H1 (cell line): Measurements from ENCODE around the gene CRACDL. TPM values are rescaled to one million over a fixed set of nuclear protein-coding genes. Genes with fewer than 3 reads are reported as not detected.

Experiments used
- CTCF ChIA-PET: fragments of 300-600 bp; sonication (Branson Sonifier 250); formaldehyde crosslinking; loops from one replicate; lab custom pipeline; 2021; ENCODE audit not compliant: partially characterized antibody; lab: Charles Lee
- POLR2A ChIA-PET: fragments of 300-600 bp; sonication (Branson Sonifier 250); formaldehyde crosslinking; loops from one replicate; lab custom pipeline; 2021; ENCODE audit warnings: inconsistent platforms; ENCODE audit not compliant: partially characterized antibody; lab: Charles Lee
- DNase-seq, 2 experiments: peaks; one replicate each; pipeline versions ENCODE4 v3.0.0 to v3.0.0-alpha.2; 2010 to 2022; ENCODE audit warnings: low spot score in 2 of 2, low read depth in 1 of 2, mixed read lengths in 1 of 2
- FAIRE-seq: peaks from 2 replicates; lab custom pipeline; 2011; peaks lifted over from hg19 to GRCh38; lab: Jason Lieb, UNC
- H2AFZ ChIP-seq: 2 replicates; pipeline ENCODE4 v1.8.1; 2012; ENCODE audit warnings: low read length, inconsistent platforms
- H2AK5ac ChIP-seq: 2 replicates; pipeline ENCODE4 v1.6.1; 2013; ENCODE audit warnings: low read depth, low read length
- H2BK120ac ChIP-seq: replicated peaks from 2 replicates; pipeline ENCODE3; 2013; ENCODE audit warnings: low read depth, low read length, inconsistent platforms
- H2BK12ac ChIP-seq: 2 replicates; pipeline ENCODE4 v1.6.1; 2013; ENCODE audit warnings: low read depth, low read length
- H2BK15ac ChIP-seq: 2 replicates; pipeline ENCODE4 v1.6.1; 2013; ENCODE audit warnings: low read length
- H2BK20ac ChIP-seq: 2 replicates; pipeline ENCODE4 v1.6.1; 2013; ENCODE audit warnings: low read length
- H2BK5ac ChIP-seq: 2 replicates; pipeline ENCODE4 v1.6.1; 2013; ENCODE audit warnings: low read depth, low read length
- H3K14ac ChIP-seq: 2 replicates; pipeline ENCODE4 v1.6.1; 2013; ENCODE audit warnings: inconsistent platforms; ENCODE audit not compliant: insufficient read length
- H3K18ac ChIP-seq: 2 replicates; pipeline ENCODE4 v1.6.1; 2013; ENCODE audit warnings: low read length; ENCODE audit errors: extremely low read depth
- H3K23ac ChIP-seq: 2 replicates; pipeline ENCODE4 v1.6.1; 2013; ENCODE audit warnings: inconsistent platforms; ENCODE audit not compliant: insufficient read length
- H3K23me2 ChIP-seq: 2 replicates; pipeline ENCODE4 v1.6.1; 2013; ENCODE audit warnings: low read depth, low read length
- H3K27ac ChIP-seq: 2 replicates; pipeline ENCODE4 v1.6.1; 2011; ENCODE audit warnings: low read depth, low read length, inconsistent platforms
- H3K27me3 ChIP-seq, 4 experiments: replicated peaks in 1 of 4; 1 replicate in 1 of 4; 2 replicates in 3 of 4; pipeline versions ENCODE4 v1.6.1 to v1.8.1; 2011 to 2013; ENCODE audit warnings: low read length in 3 of 4, mild to moderate bottlenecking in 3 of 4, inconsistent platforms in 2 of 4, mixed read lengths in 2 of 4, moderate library complexity in 1 of 4; ENCODE audit not compliant: control insufficient read depth in 3 of 4, insufficient read depth in 3 of 4; ENCODE audit errors: extremely low read depth in 1 of 4
- H3K36me3 ChIP-seq, 4 experiments: 2 replicates each; pipeline versions ENCODE4 v1.6.1 to v1.8.1; 2011 to 2013; ENCODE audit warnings: mild to moderate bottlenecking in 4 of 4, low read length in 3 of 4, moderate library complexity in 2 of 4, control low read depth in 1 of 4, inconsistent platforms in 1 of 4; ENCODE audit not compliant: insufficient read depth in 4 of 4, control insufficient read depth in 2 of 4
- H3K4ac ChIP-seq: replicated peaks from 2 replicates; pipeline ENCODE3; 2013; ENCODE audit warnings: low read length, low read depth, mixed read lengths, inconsistent platforms; ENCODE audit not compliant: insufficient read length
- H3K4me1 ChIP-seq, 4 experiments: replicated peaks in 1 of 4; 1 replicate in 1 of 4; 2 replicates in 3 of 4; pipeline versions ENCODE4 v1.6.1 to v1.8.1; 2011 to 2013; ENCODE audit warnings: low read length in 3 of 4, inconsistent platforms in 2 of 4, mixed read lengths in 1 of 4; ENCODE audit not compliant: insufficient read depth in 4 of 4, control insufficient read depth in 3 of 4
- H3K4me2 ChIP-seq, 2 experiments: 2 replicates each; pipeline versions ENCODE4 v1.6.1 to v1.8.1; 2011 to 2013; ENCODE audit warnings: low read depth in 2 of 2, low read length in 2 of 2, control low read depth in 1 of 2, inconsistent platforms in 1 of 2, mild to moderate bottlenecking in 1 of 2; ENCODE audit not compliant: insufficient read depth in 1 of 2
- H3K4me3 ChIP-seq, 4 experiments: fragments of 200-600, 300-600 bp in 1 of 4; sonication (generic), shearing (Covaris generic), sonication (Bioruptor Twin) in 1 of 4; 2 replicates each; pipeline versions ENCODE4 v1.5.1 to v1.8.1; 2011 to 2016; ENCODE audit warnings: low read length in 4 of 4, low read depth in 3 of 4, control low read depth in 2 of 4, inconsistent platforms in 2 of 4, mild to moderate bottlenecking in 2 of 4, mixed read lengths in 1 of 4, moderate library complexity in 1 of 4; ENCODE audit not compliant: insufficient read depth in 2 of 4; ENCODE audit errors: extremely low read depth in 1 of 4
- H3K56ac ChIP-seq: replicated peaks from 2 replicates; pipeline ENCODE3; 2013; ENCODE audit warnings: low read depth, mild to moderate bottlenecking, mixed read lengths, low read length, inconsistent platforms; ENCODE audit not compliant: insufficient read length
- H3K79me1 ChIP-seq: 2 replicates; pipeline ENCODE4 v1.6.1; 2013; ENCODE audit warnings: low read depth, low read length, control low read depth
- H3K79me2 ChIP-seq, 2 experiments: 2 replicates each; pipeline versions ENCODE4 v1.6.1 to v1.8.1; 2012 to 2013; ENCODE audit warnings: low read length in 2 of 2, mild to moderate bottlenecking in 2 of 2, inconsistent platforms in 1 of 2; ENCODE audit not compliant: insufficient read depth in 2 of 2, control insufficient read depth in 1 of 2
- H3K9ac ChIP-seq, 4 experiments: replicated peaks in 1 of 4; 1 replicate in 1 of 4; 2 replicates in 3 of 4; pipeline versions ENCODE4 v1.6.1 to v1.8.1; 2011 to 2013; ENCODE audit warnings: low read depth in 3 of 4, low read length in 3 of 4, control low read depth in 2 of 4, mild to moderate bottlenecking in 2 of 4, moderate library complexity in 2 of 4, inconsistent platforms in 1 of 4; ENCODE audit errors: extremely low read depth in 1 of 4
- H3K9me3 ChIP-seq, 2 experiments: 2 replicates each; pipeline versions ENCODE4 v1.6.1 to v1.8.1; 2012 to 2013; ENCODE audit warnings: mild to moderate bottlenecking in 2 of 2, moderate library complexity in 2 of 2, control low read depth in 1 of 2, inconsistent platforms in 1 of 2, low read depth in 1 of 2, low read length in 1 of 2, mixed read lengths in 1 of 2; ENCODE audit not compliant: insufficient read depth in 2 of 2
- H4K20me1 ChIP-seq, 2 experiments: replicated peaks in 1 of 2; 2 replicates each; pipeline versions ENCODE3 to v1.8.1; 2011 to 2013; ENCODE audit warnings: inconsistent platforms in 2 of 2, low read length in 2 of 2, mild to moderate bottlenecking in 1 of 2; ENCODE audit not compliant: insufficient read depth in 2 of 2, control insufficient read depth in 1 of 2
- H4K5ac ChIP-seq: 2 replicates; pipeline ENCODE4 v1.6.1; 2013; ENCODE audit warnings: low read length, low read depth, mixed read lengths, inconsistent platforms; ENCODE audit not compliant: insufficient read length
- H4K8ac ChIP-seq: 2 replicates; pipeline ENCODE4 v1.8.0; 2013; ENCODE audit warnings: mild to moderate bottlenecking, moderate library complexity, low read length, inconsistent platforms; ENCODE audit not compliant: insufficient read depth; ENCODE audit errors: extremely low read depth
- H4K91ac ChIP-seq: replicated peaks from 2 replicates; pipeline ENCODE3; 2013; ENCODE audit warnings: low read length, mixed read lengths, inconsistent platforms; ENCODE audit not compliant: insufficient read length
- CHD1 ChIP-seq: IDR thresholded peaks from 2 replicates; pipeline ENCODE4 v1.6.1; 2012; ENCODE audit warnings: low read depth, low read length, improper control_type of control experiment
- GTF2F1 ChIP-seq: IDR thresholded peaks from 2 replicates; pipeline ENCODE4 v1.6.1; 2012; ENCODE audit warnings: low read depth, low read length, improper control_type of control experiment, borderline replicate concordance
- NANOG ChIP-seq: IDR thresholded peaks from 2 replicates; pipeline ENCODE4 v1.6.1; 2011; ENCODE audit warnings: low read length, low read depth, mild to moderate bottlenecking, inconsistent platforms; ENCODE audit not compliant: insufficient read depth, poor library complexity, severe bottlenecking
- NRF1 ChIP-seq: IDR thresholded peaks from 2 replicates; pipeline ENCODE4 v1.6.1; 2011; ENCODE audit warnings: mild to moderate bottlenecking, low read depth, low read length, improper control_type of control experiment
- RFX5 ChIP-seq: IDR thresholded peaks from 2 replicates; pipeline ENCODE4 v1.6.1; 2011; ENCODE audit warnings: low read depth, low read length, improper control_type of control experiment, borderline replicate concordance
- TCF12 ChIP-seq: IDR thresholded peaks from 2 replicates; pipeline ENCODE4 v1.6.1; 2011; ENCODE audit warnings: low read depth, mild to moderate bottlenecking, low read length
- WGBS, 2 experiments: shearing (Covaris generic) in 1 of 2; methylation state at CpG; one replicate each; pipeline versions ENCODE4 v1.1.6 to v1.1.7; 2013 to 2015; ENCODE audit warnings: low lambda C conversion rate in 2 of 2, mixed read lengths in 2 of 2, inconsistent platforms in 1 of 2, low coverage in 1 of 2, missing lambda C conversion rate in 1 of 2; ENCODE audit not compliant: insufficient replicate concordance in 2 of 2, insufficient coverage in 1 of 2, insufficient read length in 1 of 2; ENCODE audit errors: extremely low coverage in 1 of 2, missing lambda C conversion rate in 1 of 2; 5-methylcytosine and 5-hydroxymethylcytosine counted together
- polyA plus RNA-seq, 7 experiments: library from polyadenylated mRNA; depleted of rRNA in 3 of 7; stranded (reverse) in 5 of 7; unstranded in 2 of 7; fragments of >200 nt in 5 of 7; fragments of 200-250 nt in 2 of 7; gene quantifications; 1 replicate in 5 of 7; 2 replicates in 1 of 7; 4 replicates in 1 of 7; pipeline versions ENCODE4 v1.2.1 to v1.2.3, GENCODE V29; 2011 to 2013; ENCODE audit warnings: missing spikeins in 2 of 7, mixed read lengths in 2 of 7
- total RNA-seq: library from RNA; stranded (reverse); fragmentation: NEBNext Ultra II Directional; extraction: Animal tissue kit (Norgen Biotek cat#: 25700); gene quantifications from 2 replicates; pipeline ENCODE4 v1.2.1, GENCODE V29; 2021

The CRACDL gene
- total and polyA plus RNA-seq, 2 of the 8 experiments (the other 6 are each of a cell fraction or from before 2014, with no cell fraction given): 0.07 to 0.38 TPM

- Histone ChIP-seq H3K9ac (no peak overlapping the region), H2BK12ac (no peak overlapping the region), H3K4ac (no peak overlapping the region), H3K27ac (no peak overlapping the region), H2BK20ac (no peak overlapping the region), H3K23ac (no peak overlapping the region), H3K4me2 (no peak overlapping the region), H3K18ac (no peak overlapping the region), H2AFZ (no peak overlapping the region), H2BK120ac (peak overlapping the region; percentile 8), H3K9me3 (no peaks in the 10 kb centered on the region), H3K27me3 (no peaks in the 10 kb centered on the region), H3K4me1 (peaks cover 0 to 4% (median 0%) of the 10 kb centered on the region in 4 experiments; a peak in 1 of 7 replicates), H4K5ac (no peak overlapping the region)
- 93% methylated on average over 25 of the region's 25 CpGs; no CpG with 5 or more reads in 1 of the 2 experiments for WGBS, 2 experiments
- peak in 1 of 2 experiments; percentile 42 for DNase-seq
- TF ChIP-seq NRF1: no peak
- no peak for TF ChIP-seq TCF12
- no peak for TF ChIP-seq NANOG
- no peak for TF ChIP-seq CHD1
- TF ChIP-seq GTF2F1: no peak
- no peak for TF ChIP-seq RFX5
- TF ChIP-seq, all 59 proteins: peak for 0
- no peak overlapping the region for H2AK5ac ChIP-seq
- H3K36me3 ChIP-seq: no peaks in the 10 kb centered on the region
- H4K8ac ChIP-seq: peak overlapping the region; percentile 25; the same call in 1 of the 2 replicates
- H4K20me1 ChIP-seq: no peaks in the 10 kb centered on the region
- ChIA-PET POLR2A (no interaction called here), CTCF (interaction anchor here (1.4 kb wide), 1 partner anchor 33 kb away, joined by 3 read pairs; the partner anchor contains the start of gene CRACDL)
- no peak overlapping the region for H2BK5ac ChIP-seq
- no peaks in the 10 kb centered on the region for H3K79me2 ChIP-seq
- H3K23me2 ChIP-seq: no peaks in the 10 kb centered on the region
- no peaks in the 10 kb centered on the region for H3K79me1 ChIP-seq
- H3K4me3 ChIP-seq: no peak overlapping the region
- H2BK15ac ChIP-seq: no peak overlapping the region
- no peak for FAIRE-seq
- no peak overlapping the region for H3K56ac ChIP-seq
- H3K14ac ChIP-seq: no peak overlapping the region
- no peak overlapping the region for H4K91ac ChIP-seq
These were observed 33.6 kb downstream of the CRACDL start for GRCh38 chr2:98902209-98903063.
